HG03354 (cell line): ENCODE data around the gene ZNF425.
"Not testable (repeated sequence)": the region's sequence is repeated elsewhere in the genome, so short reads cannot be mapped to it uniquely, and the experiment has no call there.

Experiments
- ATAC-seq: cut with Tn5 transposase; IDR thresholded peaks from one replicate; pipeline ENCODE4 v1.9.1; 2021; ENCODE audit warnings: mild to moderate bottlenecking; ENCODE audit not compliant: unreplicated experiment, poor library complexity, severe bottlenecking

ZNF425 gene

DNA sequence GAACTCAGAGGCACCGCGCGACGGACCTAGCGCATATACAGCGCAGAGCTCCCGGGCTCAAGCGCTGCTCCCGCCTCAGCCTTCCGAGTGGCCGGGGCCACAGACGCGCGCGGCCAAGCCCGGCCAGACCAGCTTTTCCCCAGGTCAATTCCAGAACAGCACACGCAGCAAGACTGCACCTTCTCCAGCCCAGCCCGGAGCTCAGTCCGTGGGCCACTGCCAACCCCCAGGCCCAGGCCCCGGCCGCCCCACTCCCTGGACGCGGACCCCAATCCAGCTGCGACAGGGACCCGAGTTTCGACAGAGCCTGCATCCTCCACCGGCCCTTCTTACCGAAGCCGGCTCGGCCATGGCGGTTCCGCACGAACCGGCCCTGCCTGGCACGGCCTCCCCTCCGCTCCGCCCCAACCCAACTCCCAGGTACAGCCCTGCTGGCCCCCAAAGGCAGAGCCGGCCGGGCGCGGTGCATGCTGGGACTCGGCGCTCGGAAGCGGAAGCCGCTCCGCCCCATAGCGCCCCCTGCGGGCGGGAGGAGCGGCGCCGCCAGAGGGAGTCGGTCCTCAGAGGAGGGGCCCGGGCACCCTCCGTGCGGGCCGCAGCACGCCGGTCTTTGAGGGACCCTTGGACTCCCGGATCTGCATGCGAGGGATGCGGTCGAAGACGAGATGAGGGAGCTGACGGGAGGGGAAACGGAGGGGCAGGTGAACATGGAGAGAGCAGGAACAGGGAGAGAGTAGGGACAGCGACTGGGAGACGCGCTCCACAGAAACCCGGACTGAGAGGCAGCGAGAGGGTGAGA lies at the start of gene ZNF425:
TSS of gene ZNF425 (minus strand) at position 462 of the 799 bp plus-strand sequence. CDS start at position 351, 111 bp downstream.
- ATAC-seq, result peak; percentile 85

GRCh38 chr7:149175150-149175549 lies 49.0 kb upstream of the ZNF425 start:
- ATAC-seq, result no peak

DNA sequence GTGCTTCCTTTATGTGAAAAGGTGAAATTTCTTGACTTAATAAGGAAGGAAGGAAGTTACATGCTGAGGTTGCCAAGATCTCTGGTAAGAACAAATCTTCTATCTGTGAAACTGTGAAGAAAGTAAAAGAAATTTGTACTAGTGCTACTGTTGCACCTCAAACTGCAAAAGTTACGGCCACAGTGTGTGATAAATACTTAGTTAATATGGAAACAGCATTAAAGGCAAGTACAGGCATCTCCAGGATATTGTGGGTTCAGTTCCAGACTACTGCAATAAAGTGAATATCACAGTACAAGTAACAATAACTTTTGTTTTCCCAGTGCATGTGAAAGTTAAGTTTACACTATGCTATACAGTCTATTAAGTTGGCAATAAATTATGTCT lies 46.4 kb upstream of the ZNF425 start:
- ATAC-seq, result no peak

- no peak for ATAC-seq
Measured at GRCh38 chr7:149171892-149172533, 45.9 kb upstream of the ZNF425 start.

DNA sequence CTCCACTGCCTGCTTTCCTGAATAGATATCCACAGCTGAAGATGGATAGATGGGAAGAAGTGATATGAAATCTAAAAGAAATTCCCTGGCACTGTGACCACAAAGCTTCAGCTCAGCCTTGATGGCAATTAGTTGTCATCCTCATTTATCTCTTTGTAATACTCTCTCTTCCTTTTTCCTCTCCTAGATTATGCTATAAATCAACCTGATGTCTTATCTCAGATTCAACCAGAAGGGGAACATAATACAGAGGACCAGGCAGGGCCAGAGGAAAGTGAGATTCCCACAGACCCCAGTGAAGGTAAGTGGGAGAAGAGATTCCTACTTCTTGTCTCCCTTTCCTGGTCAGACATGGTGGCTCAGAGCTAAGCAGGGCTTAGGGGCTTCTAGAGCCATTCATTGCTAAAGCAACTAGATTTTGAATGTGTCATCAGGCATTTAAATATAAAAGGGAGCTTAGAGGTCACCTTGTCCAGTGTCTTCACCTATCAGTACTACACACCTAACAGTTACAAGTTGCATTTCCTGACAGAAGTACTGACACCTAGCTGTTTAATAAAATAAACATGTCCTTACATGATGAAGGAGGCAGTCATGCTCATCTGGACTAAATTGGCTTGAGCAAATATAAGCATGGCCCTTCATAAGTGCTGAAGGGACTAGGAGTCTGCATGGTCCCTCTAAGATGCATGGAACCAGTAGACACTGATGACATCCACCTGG lies 40.7 kb upstream of the ZNF425 start:
- ATAC-seq, result no peak

GRCh38 chr7:149166142-149166541 lies 40.0 kb upstream of the ZNF425 start:
- ATAC-seq, result no peak

- no peak for ATAC-seq
Measured at GRCh38 chr7:149161241-149161848, 35.2 kb upstream of the ZNF425 start.

- ATAC-seq, result no peak
Measured at GRCh38 chr7:149156898-149157297, 30.8 kb upstream of the ZNF425 start.

GRCh38 chr7:149154056-149154455 lies 27.9 kb upstream of the ZNF425 start:
- ATAC-seq, result no peak

DNA sequence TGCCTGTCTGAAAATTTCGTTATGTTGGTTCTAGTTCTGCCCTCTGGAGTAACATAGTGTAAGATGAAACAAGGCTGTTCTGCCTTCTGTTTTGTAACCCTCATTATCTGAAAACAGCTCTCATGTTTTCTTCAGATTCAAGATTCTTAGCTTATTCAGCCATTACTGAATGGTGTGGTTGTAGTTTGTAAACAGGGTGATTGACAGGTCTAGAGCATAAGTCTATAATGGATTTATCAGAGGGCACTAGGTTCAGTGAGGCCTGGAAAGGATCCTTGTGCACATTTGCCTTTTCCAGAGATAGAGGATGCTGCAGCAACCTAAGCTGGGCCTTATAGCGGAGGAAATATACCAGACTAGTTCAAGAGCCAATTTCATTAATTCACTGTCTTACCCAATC lies 27.2 kb upstream of the ZNF425 start:
- no peak for ATAC-seq

- ATAC-seq, result no peak
Measured at GRCh38 chr7:149150981-149151380, 24.9 kb upstream of the ZNF425 start.

DNA sequence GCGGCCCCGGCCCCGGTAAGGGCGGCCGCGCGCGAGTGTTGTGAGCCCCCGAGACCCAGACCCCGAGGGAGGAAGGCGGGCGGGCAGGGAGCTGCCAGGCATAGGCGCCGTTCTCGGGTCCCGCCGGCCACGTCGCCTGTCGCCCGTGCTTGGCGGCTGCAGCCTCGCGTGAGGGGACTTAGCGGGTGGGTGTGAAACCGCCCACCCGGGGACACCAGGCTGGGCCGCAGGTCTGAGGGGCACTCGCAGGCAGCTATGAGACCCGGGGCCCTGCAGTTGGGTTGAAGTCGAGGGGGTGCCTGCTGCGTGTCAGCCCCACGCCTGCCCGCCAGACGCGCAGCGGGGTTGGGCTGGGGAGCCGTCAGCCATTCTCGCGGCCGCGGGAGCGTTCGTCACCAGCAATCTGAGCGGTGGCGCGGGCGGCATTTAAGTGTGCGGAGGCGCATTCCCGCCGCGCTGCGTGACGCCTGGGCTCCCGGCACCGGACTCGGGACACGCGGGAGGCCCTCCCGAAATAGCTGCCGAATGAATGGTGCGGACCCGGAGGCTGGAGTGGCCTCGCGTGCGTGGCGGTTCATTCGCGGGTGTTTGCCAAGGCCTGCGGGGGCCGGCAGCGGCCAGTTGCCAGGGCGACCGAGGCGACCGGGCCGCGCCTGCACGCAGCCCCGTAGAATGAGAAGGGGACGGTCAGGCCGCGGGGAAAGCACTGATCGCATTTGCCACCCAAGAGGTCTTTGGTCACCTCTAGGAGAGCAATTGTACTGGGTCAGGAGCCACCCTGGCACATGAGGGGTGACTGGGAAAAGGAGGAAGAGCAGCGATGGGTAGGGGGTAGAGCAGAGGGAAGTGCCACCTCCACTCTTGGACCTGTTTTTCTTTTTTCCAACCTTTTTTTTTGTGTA lies 21.9 kb upstream of the ZNF425 start:
- ATAC-seq, result peak; percentile 45

DNA sequence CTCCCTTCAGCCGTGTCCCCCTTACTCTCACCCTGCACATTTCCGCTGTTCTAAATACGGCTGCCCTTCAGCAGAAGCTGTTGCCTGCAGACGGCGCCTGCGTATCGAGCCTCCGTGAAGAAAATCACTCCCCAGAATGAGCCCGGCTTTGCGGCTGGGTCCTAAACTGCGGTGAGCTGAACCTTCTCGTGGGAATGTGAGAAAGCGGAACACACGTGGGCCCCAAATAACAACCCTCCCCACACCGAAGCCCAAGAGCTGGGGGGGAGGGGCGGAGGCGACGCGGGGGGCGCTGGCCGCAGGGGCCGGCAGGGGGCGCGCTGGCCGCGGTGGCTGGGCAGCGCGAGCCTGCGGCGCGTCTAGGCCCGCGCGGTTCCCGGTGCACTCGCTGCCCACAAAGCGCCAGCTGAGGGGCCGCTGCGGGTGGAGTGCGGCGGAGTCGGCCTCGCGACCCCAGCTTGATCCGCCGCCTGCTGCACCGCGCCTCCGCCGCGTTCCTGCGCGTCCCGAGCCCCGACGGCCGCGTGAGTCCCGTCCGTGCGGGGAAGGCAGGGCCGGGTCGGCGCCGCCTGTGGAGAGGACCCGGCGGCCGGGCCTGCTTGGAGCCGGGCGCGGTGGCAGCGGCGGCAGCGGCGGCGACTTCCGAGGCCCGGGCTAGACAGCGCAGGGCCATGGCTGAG lies 21.1 kb upstream of the ZNF425 start, which contains the start of gene ZNF398:
TSS of gene ZNF398 (plus strand) at position 382 of the 680 bp plus-strand sequence. CDS start at position 672, 290 bp downstream.
- ATAC-seq, result peak; percentile 75

DNA sequence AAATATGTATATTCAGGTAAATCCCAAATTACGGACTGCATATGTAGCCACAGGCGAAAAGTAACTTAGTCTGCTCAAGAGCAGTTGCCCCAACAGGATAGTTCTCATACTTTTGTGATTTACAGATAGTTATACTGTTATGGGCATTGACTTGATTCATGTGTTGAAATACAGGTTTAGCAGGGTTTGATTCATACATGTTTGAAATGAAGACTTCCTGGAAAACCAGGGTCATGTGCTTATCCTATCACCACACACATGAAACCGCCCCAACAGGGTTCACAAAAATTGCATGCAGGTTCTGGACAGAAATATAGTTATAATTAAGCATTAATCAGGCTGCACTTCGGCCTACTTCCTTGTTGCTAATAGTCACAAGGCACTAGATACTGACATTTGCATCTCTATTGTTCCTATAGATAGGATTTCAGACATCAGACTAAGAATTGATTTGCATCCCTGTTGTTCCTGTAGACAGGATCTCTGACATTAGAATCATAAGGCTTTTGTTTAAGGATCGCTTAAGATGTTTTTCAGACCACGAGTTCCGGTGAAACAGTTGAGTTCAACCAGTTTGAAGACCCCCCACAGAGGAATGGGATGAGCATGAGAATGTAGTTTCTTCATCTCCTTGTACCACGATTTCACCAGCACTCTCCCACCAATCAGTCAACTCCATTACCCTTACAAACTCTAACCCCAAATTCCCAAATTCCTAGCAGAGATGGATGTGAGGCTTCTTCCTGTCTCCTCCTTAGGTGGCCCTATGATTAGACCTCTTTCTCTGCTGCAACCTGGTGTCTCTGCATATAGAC lies 19.1 kb upstream of the ZNF425 start:
- ATAC-seq, result no peak

DNA sequence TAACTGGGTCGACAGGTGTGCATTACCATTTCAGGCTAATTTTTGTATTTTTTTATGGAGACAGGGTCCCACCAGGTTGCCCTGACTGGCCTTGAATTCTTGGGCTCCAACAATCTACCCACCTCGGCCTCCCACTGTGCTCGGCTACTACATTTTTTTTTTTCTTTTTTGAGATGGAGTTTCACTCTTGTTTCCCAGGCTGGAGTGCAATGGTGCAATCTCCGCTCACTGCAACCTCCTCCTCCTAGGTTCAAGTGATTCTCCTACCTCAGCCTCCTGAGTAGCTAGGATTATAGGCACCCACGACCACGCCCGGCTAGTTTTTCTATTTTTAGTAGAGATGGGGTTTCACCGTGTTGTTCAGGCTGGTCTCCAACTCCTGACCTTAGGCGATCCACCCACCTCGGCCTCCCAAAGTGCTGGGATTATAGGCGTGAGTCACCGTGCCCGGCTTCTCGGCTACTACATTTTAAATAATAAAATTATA lies 18.4 kb upstream of the ZNF425 start:
- ATAC-seq, result not testable (repeated sequence)

- ATAC-seq, result no peak
Measured at GRCh38 chr7:149141893-149142292, 15.8 kb upstream of the ZNF425 start.

DNA sequence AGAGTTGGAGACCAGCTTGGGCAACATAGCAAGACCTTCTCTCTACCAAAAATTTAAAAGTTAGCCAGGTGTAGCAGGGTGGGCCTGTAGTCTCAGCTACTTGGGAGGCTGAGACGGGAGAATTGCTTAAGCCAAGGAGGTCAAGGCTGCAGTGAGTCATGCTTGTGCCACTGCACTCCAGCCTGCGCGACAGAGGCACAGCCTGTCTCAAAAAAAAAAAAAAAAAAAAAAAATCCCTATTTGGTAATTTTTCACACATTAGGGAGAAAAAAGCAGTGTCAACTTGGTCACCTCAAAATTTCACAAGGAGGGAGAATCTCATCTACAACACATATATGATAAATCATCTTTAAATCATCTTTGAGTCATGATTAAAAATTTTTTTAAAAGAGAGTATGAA lies 14.7 kb upstream of the ZNF425 start:
- ATAC-seq, result no peak

DNA sequence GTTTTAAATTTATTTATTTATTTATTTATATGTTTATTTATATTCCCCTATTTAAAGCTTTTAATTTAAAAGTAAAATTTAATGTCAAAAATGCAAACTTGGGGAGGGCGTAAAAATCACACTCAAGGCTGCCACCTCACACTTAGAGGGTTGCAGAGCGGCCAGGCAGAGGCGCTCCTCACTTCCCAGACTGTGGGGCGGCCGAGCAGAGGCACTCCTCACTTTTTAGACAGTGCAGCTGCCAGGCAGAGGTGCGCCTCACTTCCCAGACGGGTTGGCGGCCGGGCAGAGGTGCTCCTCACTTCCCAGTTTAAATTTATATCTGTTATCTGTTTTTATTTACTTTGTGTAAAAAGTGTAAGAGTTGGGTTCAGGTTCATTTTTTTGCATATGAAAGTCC lies 10.0 kb upstream of the ZNF425 start:
- ATAC-seq, result no peak
